ENCODE results near the gene COL4A5.

- TF ChIP-seq, protein P1, sequence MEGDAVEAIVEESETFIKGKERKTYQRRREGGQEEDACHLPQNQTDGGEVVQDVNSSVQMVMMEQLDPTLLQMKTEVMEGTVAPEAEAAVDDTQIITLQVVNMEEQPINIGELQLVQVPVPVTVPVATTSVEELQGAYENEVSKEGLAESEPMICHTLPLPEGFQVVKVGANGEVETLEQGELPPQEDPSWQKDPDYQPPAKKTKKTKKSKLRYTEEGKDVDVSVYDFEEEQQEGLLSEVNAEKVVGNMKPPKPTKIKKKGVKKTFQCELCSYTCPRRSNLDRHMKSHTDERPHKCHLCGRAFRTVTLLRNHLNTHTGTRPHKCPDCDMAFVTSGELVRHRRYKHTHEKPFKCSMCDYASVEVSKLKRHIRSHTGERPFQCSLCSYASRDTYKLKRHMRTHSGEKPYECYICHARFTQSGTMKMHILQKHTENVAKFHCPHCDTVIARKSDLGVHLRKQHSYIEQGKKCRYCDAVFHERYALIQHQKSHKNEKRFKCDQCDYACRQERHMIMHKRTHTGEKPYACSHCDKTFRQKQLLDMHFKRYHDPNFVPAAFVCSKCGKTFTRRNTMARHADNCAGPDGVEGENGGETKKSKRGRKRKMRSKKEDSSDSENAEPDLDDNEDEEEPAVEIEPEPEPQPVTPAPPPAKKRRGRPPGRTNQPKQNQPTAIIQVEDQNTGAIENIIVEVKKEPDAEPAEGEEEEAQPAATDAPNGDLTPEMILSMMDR (IDR thresholded peaks at IDR 0.05), result no peak
- no peak for TF ChIP-seq POLR2A (IDR thresholded peaks at IDR 0.05)
Observed at GRCh38 chrX:108702530-108702929, 262.9 kb downstream of the COL4A5 start.

Measured in esophagus squamous epithelium (tissue), 4 donors.